ENCODE results near the gene NT5C2. TPM values are rescaled to one million over a fixed set of nuclear protein-coding genes. Genes with fewer than 3 reads are reported as not detected.

Gene NT5C2
- total and polyA plus RNA-seq, 2 of the 4 experiments (the other 2 are of a cell fraction) = 60.0 to 65.1 TPM

GRCh38 chr10:103120977-103121735, 71.9 kb downstream of the NT5C2 start:
- no peak overlapping the region for H2AK9ac ChIP-seq (replicated peaks; ENCODE audit: low read depth, low read length, poor library complexity)
- ChIA-PET CTCF (no interaction called here), POLR2A (ENCODE audit: unreplicated experiment) (no interaction called here)
- intact Hi-C loops (cut with micrococcal nuclease) = no loop called here
- DNase-seq (peak; percentile 31), ATAC-seq (ENCODE audit: low read depth) (peak; percentile 42)
- H3K9me1 ChIP-seq (ENCODE audit: insufficient read depth, low read length) = peaks cover 10% of the 10 kb centered on the region
- H3K79me1 ChIP-seq (ENCODE audit: low read depth in 1 of 2, low read length in 2 of 2) = peaks cover 31 to 75% of the 10 kb centered on the region in 2 experiments
- peaks cover 4% of the 10 kb centered on the region; the same call in 1 of the 2 replicates for H3K36me3 ChIP-seq (ENCODE audit: control insufficient read depth, insufficient read depth, low read length)
- no peaks in the 10 kb centered on the region for H3K9me3 ChIP-seq (ENCODE audit: control insufficient read depth, insufficient read depth, low read length)
- no peak overlapping the region for H3K18ac ChIP-seq (ENCODE audit: low read depth, low read length)
- peak overlapping the region; percentile 15 for H2BK5ac ChIP-seq (ENCODE audit: low read depth, low read length, poor library complexity, severe bottlenecking)
- H4K5ac ChIP-seq (ENCODE audit: low read depth, low read length) = no peak overlapping the region
- H3K56ac ChIP-seq (ENCODE audit: extremely low read depth, insufficient read depth, low read length) = no peak overlapping the region
- no TSS peak for BruUV-seq (replicated peaks)
- no peak overlapping the region for H2BK15ac ChIP-seq (ENCODE audit: low read depth, low read length)
- no peak overlapping the region for H4K8ac ChIP-seq (ENCODE audit: low read depth in 2 of 2, low read length in 2 of 2)
- peaks cover 5% of the 10 kb centered on the region; the same call in 1 of the 2 replicates for H4K20me1 ChIP-seq (ENCODE audit: insufficient read depth, low read length)
- H2AFZ ChIP-seq (replicated peaks; ENCODE audit: low read length, poor library complexity) = no peak overlapping the region
- H4K91ac ChIP-seq (ENCODE audit: insufficient read depth, low read depth, low read length) = no peak overlapping the region
- 0 out of 2 replicates have a peak overlapping the region, but pooled peaks have one; percentile 31 for H3K14ac ChIP-seq (replicated peaks; ENCODE audit: low read depth, low read length)
- no peak overlapping the region for H3K9ac ChIP-seq (ENCODE audit: low read depth, low read length)
- H3K27ac ChIP-seq (ENCODE audit: insufficient read depth, low read length) = peak overlapping the region; percentile 85; the same call in 1 of the 2 replicates
- peak overlapping the region; percentile 59 for H3K4me2 ChIP-seq (ENCODE audit: low read depth, low read length)
- no peak overlapping the region for H3K4me3 ChIP-seq (ENCODE audit: insufficient read depth, low read depth, low read length)
- H2BK20ac ChIP-seq (ENCODE audit: low read depth, low read length) = no peak overlapping the region
- no peak overlapping the region for H3K4ac ChIP-seq (ENCODE audit: low read depth, low read length)
- TF ChIP-seq CTCF (conservative IDR thresholded peaks at IDR 0.05; ENCODE audit: low read depth, low read length) (no peak), ELK1 (IDR thresholded peaks at IDR 0.05; ENCODE audit: borderline replicate concordance, low read depth, low read length) (no peak), USF2 (IDR thresholded peaks at IDR 0.05; ENCODE audit: low read depth, low read length) (no peak), POLR2A (IDR thresholded peaks at IDR 0.05; ENCODE audit: low read depth, low read length) (no peak), MAFK (IDR thresholded peaks at IDR 0.05; ENCODE audit: low read depth, low read length) (no peak), CEBPB (IDR thresholded peaks at IDR 0.05; ENCODE audit: low read depth, low read length) (peak; percentile 86)
- dilution Hi-C loops (cut with HindIII; ENCODE audit: low sequenced_read_pairs, unreplicated experiment) = no loop called here
- in situ Hi-C loops (cut with MboI; ENCODE audit: low sequenced_read_pairs) = no loop called here
- H2BK120ac ChIP-seq (ENCODE audit: low read depth, low read length) = no peak overlapping the region
- no peak overlapping the region; the same call in 1 of the 2 replicates for H3K23ac ChIP-seq (ENCODE audit: low read depth, low read length)
- no peaks in the 10 kb centered on the region for H3K27me3 ChIP-seq (ENCODE audit: control insufficient read depth, insufficient read depth, low read length)
- no CpG with 5 or more reads among the region's 2 CpGs for WGBS, 2 experiments (ENCODE audit: extremely low coverage in 2 of 2, insufficient read length in 1 of 2)
- H2AK5ac ChIP-seq (ENCODE audit: low read depth, low read length) = no peak overlapping the region
- peaks cover 6% of the 10 kb centered on the region for H3K4me1 ChIP-seq (ENCODE audit: control insufficient read depth, insufficient read depth, low read length)

All from IMR-90 (cell line).